ENCODE data around the gene SH3BP1. TPM values are rescaled to one million over a fixed set of nuclear protein-coding genes. Genes with fewer than 3 reads are reported as not detected.

The SH3BP1 gene
- total and polyA plus RNA-seq, 2 of the 8 experiments (the other 6 are each of a cell fraction or from before 2014, with no cell fraction given) = 23.9 to 40.3 TPM

GRCh38 chr22:37701141-37701786, 61.8 kb downstream of the SH3BP1 start:
- no peak overlapping the region for H3K4me3 ChIP-seq (ENCODE audit: extremely low read depth in 1 of 4, insufficient read depth in 2 of 4, low read depth in 3 of 4, low read length in 4 of 4)
- no peak for TF ChIP-seq BRCA1 (IDR thresholded peaks at IDR 0.05; ENCODE audit: low read depth, low read length)
- no peaks in the 10 kb centered on the region; the same call in none of the 2 replicates for H3K79me1 ChIP-seq (ENCODE audit: low read depth, low read length)
- H2AK5ac ChIP-seq (ENCODE audit: low read depth, low read length) = no peak overlapping the region
- DNase-seq (ENCODE audit: low read depth in 1 of 2, low spot score in 2 of 2) = no peak
- H2BK5ac ChIP-seq (ENCODE audit: low read depth, low read length) = no peak overlapping the region
- no peak overlapping the region for H3K56ac ChIP-seq (replicated peaks; ENCODE audit: insufficient read length, low read depth, low read length)
- H3K23ac ChIP-seq (ENCODE audit: insufficient read length) = no peak overlapping the region
- no peak overlapping the region for H4K8ac ChIP-seq (ENCODE audit: extremely low read depth, insufficient read depth, low read length)
- H3K18ac ChIP-seq (ENCODE audit: extremely low read depth, low read length) = no peak overlapping the region
- FAIRE-seq = no peak
- no peak overlapping the region for H2BK120ac ChIP-seq (replicated peaks; ENCODE audit: low read depth, low read length)
- no peaks in the 10 kb centered on the region for H3K27me3 ChIP-seq (replicated peaks in 1 of 4; ENCODE audit: control insufficient read depth in 3 of 4, extremely low read depth in 1 of 4, insufficient read depth in 3 of 4, low read length in 3 of 4)
- H4K20me1 ChIP-seq (replicated peaks in 1 of 2; ENCODE audit: control insufficient read depth in 1 of 2, insufficient read depth in 2 of 2, low read length in 2 of 2) = peaks cover 0 to 4% of the 10 kb centered on the region in 2 experiments
- H2AFZ ChIP-seq (ENCODE audit: low read length) = no peak overlapping the region
- H3K9me3 ChIP-seq (ENCODE audit: insufficient read depth in 2 of 2, low read depth in 1 of 2, low read length in 1 of 2) = no peaks in the 10 kb centered on the region
- no peak overlapping the region for H3K9ac ChIP-seq (replicated peaks in 1 of 4; ENCODE audit: extremely low read depth in 1 of 4, low read depth in 3 of 4, low read length in 3 of 4)
- no peak overlapping the region for H3K4me2 ChIP-seq (ENCODE audit: insufficient read depth in 1 of 2, low read depth in 2 of 2, low read length in 2 of 2)
- H2BK12ac ChIP-seq (ENCODE audit: low read depth, low read length) = no peak overlapping the region
- H3K14ac ChIP-seq (ENCODE audit: insufficient read length) = no peak overlapping the region
- CTCF ChIA-PET (ENCODE audit: partially characterized antibody) = no interaction called here
- no peak overlapping the region for H3K27ac ChIP-seq (ENCODE audit: low read depth, low read length)
- POLR2A ChIA-PET (ENCODE audit: partially characterized antibody) = no interaction called here
- peaks cover 6% of the 10 kb centered on the region; the same call in 1 of the 2 replicates for H3K23me2 ChIP-seq (ENCODE audit: low read depth, low read length)
- no peak overlapping the region for H4K91ac ChIP-seq (replicated peaks; ENCODE audit: insufficient read length, low read length)
- WGBS, 2 experiments (ENCODE audit: extremely low coverage in 1 of 2, insufficient coverage in 1 of 2, insufficient read length in 1 of 2, insufficient replicate concordance in 2 of 2, low coverage in 1 of 2, low lambda C conversion rate in 2 of 2, missing lambda C conversion rate in 1 of 2) = 93% methylated on average over 8 of the region's 8 CpGs; no CpG with 5 or more reads in 1 of the 2 experiments
- no peak overlapping the region for H3K4ac ChIP-seq (replicated peaks; ENCODE audit: insufficient read length, low read depth, low read length)
- no peak overlapping the region for H2BK20ac ChIP-seq (ENCODE audit: low read length)
- H2BK15ac ChIP-seq (ENCODE audit: low read length) = no peak overlapping the region
- H4K5ac ChIP-seq (ENCODE audit: insufficient read length, low read depth, low read length) = no peak overlapping the region
- H3K79me2 ChIP-seq (ENCODE audit: control insufficient read depth in 1 of 2, insufficient read depth in 2 of 2, low read length in 2 of 2) = no peaks in the 10 kb centered on the region
- peaks cover 4 to 43% (median 27%) of the 10 kb centered on the region in 4 experiments; a peak in 7 of 8 replicates for H3K36me3 ChIP-seq (ENCODE audit: control insufficient read depth in 2 of 4, insufficient read depth in 4 of 4, low read length in 3 of 4)
- peaks cover 0 to 4% (median 0%) of the 10 kb centered on the region in 4 experiments; a peak in 2 of 7 replicates for H3K4me1 ChIP-seq (replicated peaks in 1 of 4; ENCODE audit: control insufficient read depth in 3 of 4, insufficient read depth in 4 of 4, low read length in 3 of 4)

Data from H1 (cell line).